SK-N-SH (cell line): ENCODE results near the gene TRAIP. TPM values are rescaled to one million over a fixed set of nuclear protein-coding genes. Genes with fewer than 3 reads are reported as not detected.

Source experiments
- CTCF ChIA-PET: fragments of 300-600, 350-600 bp; formaldehyde crosslinking; extraction: SDS; loops from one replicate; lab custom pipeline; 2021; lab: Yijun Ruan, JAX
- POLR2A ChIA-PET: fragments of 350-600 bp; sonication (Branson Sonifier 250); formaldehyde crosslinking; extraction: SDS; loops from one replicate; lab custom pipeline; 2020; ENCODE audit warnings: antibody characterized with exemption, inconsistent platforms; lab: Yijun Ruan, JAX
- DNase-seq: peaks from one replicate; pipeline ENCODE4 v3.0.0; 2012
- H2AFZ ChIP-seq: fragments of 200-600 bp; sonication (generic); 2 replicates; pipeline ENCODE4 v1.8.1; 2016; ENCODE audit warnings: antibody characterized with exemption, mild to moderate bottlenecking, low read depth
- H3F3A ChIP-seq: fragments of 200-600 bp; sonication (generic); replicated peaks from 2 replicates; pipeline ENCODE3; 2016; ENCODE audit warnings: antibody characterized with exemption, mild to moderate bottlenecking; ENCODE audit not compliant: insufficient read depth
- H3K27ac ChIP-seq, 2 experiments: fragments of 200-500 bp in 1 of 2; fragments of 200-600 bp in 1 of 2; sonication (Bioruptor generic) in 1 of 2; sonication (generic), shearing (Covaris generic) in 1 of 2; 2 replicates each; pipeline versions ENCODE4 v1.5.1 to v1.6.1; 2014 to 2016; ENCODE audit warnings: low read depth in 2 of 2, inconsistent platforms in 1 of 2, low read length in 1 of 2, mild to moderate bottlenecking in 1 of 2, mixed read lengths in 1 of 2
- H3K27me3 ChIP-seq: fragments of 200-600 bp; sonication (generic), shearing (Covaris generic); 2 replicates; pipeline ENCODE4 v1.6.1; 2016; ENCODE audit warnings: mixed run types; ENCODE audit not compliant: insufficient read depth
- H3K36me3 ChIP-seq, 2 experiments: fragments of 200-500 bp in 1 of 2; fragments of 200-600 bp in 1 of 2; sonication (Bioruptor generic) in 1 of 2; sonication (generic) in 1 of 2; replicated peaks in 1 of 2; 2 replicates each; pipeline versions ENCODE3 to v1.5.1; 2014 to 2016; ENCODE audit warnings: low read length in 1 of 2, mild to moderate bottlenecking in 1 of 2; ENCODE audit not compliant: insufficient read depth in 2 of 2, control insufficient read depth in 1 of 2
- H3K4me1 ChIP-seq, 2 experiments: fragments of 200-500 bp in 1 of 2; fragments of 200-600 bp in 1 of 2; sonication (Bioruptor generic) in 1 of 2; sonication (generic), shearing (Covaris generic) in 1 of 2; 2 replicates each; pipeline versions ENCODE4 v1.5.1 to v1.6.1; 2014 to 2016; ENCODE audit warnings: low read depth in 1 of 2, low read length in 1 of 2, mixed run types in 1 of 2; ENCODE audit not compliant: insufficient read depth in 2 of 2, control insufficient read depth in 1 of 2
- H3K4me2 ChIP-seq: fragments of 200-600 bp; sonication (generic), shearing (Covaris generic); 2 replicates; pipeline ENCODE4 v1.6.1; 2017; ENCODE audit warnings: mixed run types
- H3K4me3 ChIP-seq, 2 experiments: fragments of 200-500 bp in 1 of 2; fragments of 200-600 bp in 1 of 2; sonication (Bioruptor generic) in 1 of 2; sonication (generic), shearing (Covaris generic) in 1 of 2; 2 replicates each; pipeline versions ENCODE4 v1.5.1 to v1.8.1; 2014 to 2016; ENCODE audit warnings: low read depth in 2 of 2, inconsistent platforms in 1 of 2, low read length in 1 of 2, mild to moderate bottlenecking in 1 of 2, mixed read lengths in 1 of 2, moderate library complexity in 1 of 2
- H3K79me2 ChIP-seq: fragments of 200-600 bp; sonication (generic); 2 replicates; pipeline ENCODE4 v1.8.1; 2017; ENCODE audit warnings: mild to moderate bottlenecking; ENCODE audit not compliant: insufficient read depth
- H3K9ac ChIP-seq: fragments of 200-600 bp; sonication (generic); 2 replicates; pipeline ENCODE4 v1.6.1; 2017; ENCODE audit warnings: mixed run types
- H3K9me2 ChIP-seq: fragments of 200-600 bp; sonication (generic); 2 replicates; pipeline ENCODE4 v1.6.1; 2017; ENCODE audit warnings: mixed run types
- H3K9me3 ChIP-seq: fragments of 200-600 bp; sonication (generic); 2 replicates; pipeline ENCODE4 v1.6.1; 2017; ENCODE audit warnings: mixed run types, mild to moderate bottlenecking, moderate library complexity
- H4K20me1 ChIP-seq: fragments of 200-600 bp; sonication (generic); 2 replicates; pipeline ENCODE4 v1.6.1; 2017; ENCODE audit warnings: mild to moderate bottlenecking, mixed run types; ENCODE audit not compliant: insufficient read depth
- CHD2 ChIP-seq: fragments of 150-350 bp; IDR thresholded peaks from 2 replicates; pipeline ENCODE4 v1.6.1; 2018; ENCODE audit warnings: low read length; ENCODE audit not compliant: partially characterized antibody
- EZH2phosphoT487 ChIP-seq: fragments of 200-600 bp; sonication (generic); IDR thresholded peaks from 2 replicates; pipeline ENCODE4 v1.6.1; 2017; ENCODE audit warnings: low read depth, mixed run types, mild to moderate bottlenecking, antibody characterized with exemption, moderate library complexity, borderline replicate concordance
- FOXJ3 ChIP-seq: sonication (generic); formaldehyde crosslinking; IDR thresholded peaks from 2 replicates; pipeline ENCODE4 v1.5.1; 2020; ENCODE audit warnings: mild to moderate bottlenecking, missing genetic modification reagents
- MAX ChIP-seq: IDR thresholded peaks from 2 replicates; pipeline ENCODE4 v1.4.0; 2012; ENCODE audit warnings: low read depth
- REST ChIP-seq: IDR thresholded peaks from 2 replicates; pipeline ENCODE4 v1.6.1; 2012; ENCODE audit warnings: mild to moderate bottlenecking, low read depth, low read length, moderate library complexity
- SIN3A ChIP-seq: IDR thresholded peaks from 2 replicates; pipeline ENCODE4 v1.6.1; 2012; ENCODE audit warnings: low read depth, mild to moderate bottlenecking, low read length, moderate library complexity, borderline replicate concordance
- TEAD4 ChIP-seq: IDR thresholded peaks from 2 replicates; pipeline ENCODE4 v1.4.0; 2012; ENCODE audit warnings: mild to moderate bottlenecking, borderline replicate concordance; ENCODE audit not compliant: insufficient read depth
- USF1 ChIP-seq: IDR thresholded peaks from 2 replicates; pipeline ENCODE4 v1.4.0; 2012; ENCODE audit warnings: low read depth, borderline replicate concordance
- USF2 ChIP-seq: fragments of 150-350 bp; IDR thresholded peaks from 2 replicates; pipeline ENCODE4 v1.6.1; 2017; ENCODE audit warnings: antibody characterized with exemption, low read length, low read depth, borderline replicate concordance
- WGBS: methylation state at CpG from one replicate; pipeline ENCODE4 v1.1.6; 2017; ENCODE audit warnings: low lambda C conversion rate; 5-methylcytosine and 5-hydroxymethylcytosine counted together
- polyA plus RNA-seq, 3 experiments: library from polyadenylated mRNA; depleted of rRNA; stranded (reverse); fragments of >200 nt; gene quantifications; 2 replicates each; pipeline ENCODE4 v1.2.3, GENCODE V29; 2012

The TRAIP gene
- polyA plus RNA-seq, 1 of the 3 experiments (the other 2 are of a cell fraction), result 8.1 TPM

- WGBS, result 43% methylated on average over 5 of the region's 6 CpGs
- no peaks in the 10 kb centered on the region for H3K9me2 ChIP-seq
- no peaks in the 10 kb centered on the region for H3F3A ChIP-seq
- H3K4me2 ChIP-seq, result no peak overlapping the region
- H2AFZ ChIP-seq, result no peak overlapping the region
- H3K9me3 ChIP-seq, result no peaks in the 10 kb centered on the region
- no peak overlapping the region for H3K9ac ChIP-seq
- POLR2A ChIA-PET, result interaction anchor here (0.6 to 1.2 kb wide), 2 partner anchors 56 to 59 kb away, joined by 3 to 4 read pairs; partner anchors contain the start of gene RBM6
- no peak overlapping the region for H3K4me3 ChIP-seq
- H3K27ac ChIP-seq, result no peak overlapping the region
- H4K20me1 ChIP-seq, result no peaks in the 10 kb centered on the region
- no peaks in the 10 kb centered on the region for H3K4me1 ChIP-seq
- no peaks in the 10 kb centered on the region for H3K79me2 ChIP-seq
- H3K36me3 ChIP-seq, result no peaks in the 10 kb centered on the region
- TF ChIP-seq MAX, result no peak
- TF ChIP-seq USF2, result no peak
- TF ChIP-seq REST, result no peak
- no peak for TF ChIP-seq SIN3A
- no peak for TF ChIP-seq CHD2
- no peak for TF ChIP-seq USF1
- no peak for TF ChIP-seq TEAD4
- TF ChIP-seq FOXJ3 (CRISPR knock-in tag), result no peak
- no peak for TF ChIP-seq EZH2phosphoT487
- TF ChIP-seq, all 33 proteins: peak for 0
- no peaks in the 10 kb centered on the region; the same call in 1 of the 2 replicates for H3K27me3 ChIP-seq
- CTCF ChIA-PET, result interaction anchor here (1.3 to 2.0 kb wide), 3 partner anchors 10 to 42 kb away, joined by 4 to 6 read pairs (median 5); partner anchors contain the start of gene CAMKV
- no peak for DNase-seq
Measured at GRCh38 chr3:49880581-49881315, 24.4 kb upstream of the TRAIP start.
